Thymus (tissue), 11 donors: ENCODE data around the gene VPS26A. TPM values are rescaled to one million over a fixed set of nuclear protein-coding genes. Genes with fewer than 3 reads are reported as not detected.
A peak's percentile ranks its signal among the peaks of the same experiment; 100 is the strongest.
"Not testable (repeated sequence)": the region's sequence is repeated elsewhere in the genome, so short reads cannot be mapped to it uniquely, and the experiment has no call there.

ENCODE experiments used
- DNase-seq, 9 donors: peaks; one replicate each; pipeline ENCODE4 v3.0.0-alpha.2; 2013; ENCODE audit warnings: low spot score in 9 of 9, low read depth in 6 of 9, missing footprints in 1 of 9
- H3K27ac ChIP-seq, 2 donors: one replicate each; pipeline ENCODE4 v1.5.1; 2013; ENCODE audit warnings: control low read depth in 1 of 2, low read depth in 1 of 2, low read length in 1 of 2, mild to moderate bottlenecking in 1 of 2, moderate library complexity in 1 of 2
- H3K27me3 ChIP-seq, 2 donors: one replicate each; pipeline ENCODE4 v1.5.1; 2013; ENCODE audit warnings: low read length in 1 of 2; ENCODE audit not compliant: control insufficient read depth in 2 of 2, insufficient read depth in 1 of 2
- H3K36me3 ChIP-seq, 2 donors: one replicate each; pipeline ENCODE4 v1.5.1; 2013; ENCODE audit warnings: low read length in 1 of 2, mild to moderate bottlenecking in 1 of 2, moderate library complexity in 1 of 2; ENCODE audit not compliant: control insufficient read depth in 2 of 2, insufficient read depth in 2 of 2
- H3K4me1 ChIP-seq, 2 donors: one replicate each; pipeline ENCODE4 v1.5.1; 2013; ENCODE audit warnings: low read length in 2 of 2; ENCODE audit not compliant: control insufficient read depth in 2 of 2, insufficient read depth in 2 of 2
- H3K4me3 ChIP-seq, 2 donors: one replicate each; pipeline ENCODE4 v1.5.1; 2013; ENCODE audit warnings: low read length in 2 of 2, control low read depth in 1 of 2, mild to moderate bottlenecking in 1 of 2
- H3K9me3 ChIP-seq, 2 donors: one replicate each; pipeline ENCODE4 v1.5.1; 2013; ENCODE audit warnings: low read length in 1 of 2, mild to moderate bottlenecking in 1 of 2; ENCODE audit not compliant: control insufficient read depth in 2 of 2, insufficient read depth in 1 of 2
- WGBS: extraction: QIAGEN DNeasy Blood & Tissue Kit; methylation state at CpG from one replicate; pipeline ENCODE4 v1.1.7; 2013; 5-methylcytosine and 5-hydroxymethylcytosine counted together
- polyA plus RNA-seq: library from polyadenylated mRNA; stranded (reverse); fragments of 200-250 nt; gene quantifications from one replicate; pipeline ENCODE4 v1.2.3, GENCODE V29; 2013
- total RNA-seq: library from RNA; stranded (reverse); fragments of 120-200 nt; gene quantifications from one replicate; pipeline ENCODE4 v1.2.4, GENCODE V29; 2013
- donor health status: healthy.

The VPS26A gene
- total and polyA plus RNA-seq, 2 donors: 14.6 to 44.2 TPM

- Histone ChIP-seq H3K27ac (peak overlapping the region; percentile 95), H3K9me3 (no peaks in the 10 kb centered on the region), H3K4me1 (peaks cover 0 to 3% of the 10 kb centered on the region in 2 donors), H3K36me3 (no peaks in the 10 kb centered on the region), H3K4me3 (peak overlapping the region; percentile 90 to 97), H3K27me3 (no peaks in the 10 kb centered on the region)
- peak in 1 of 9 donors; percentile 13 for DNase-seq
- 1% methylated on average over 16 of the region's 16 CpGs for WGBS
Observed at GRCh38 chr10:69123306-69123746, 652 bp upstream of the VPS26A start.

GRCh38 chr10:69124563-69125268 lies 738 bp downstream of the VPS26A start:
- Histone ChIP-seq H3K27ac (peak overlapping the region; percentile 80 to 93), H3K9me3 (no peaks in the 10 kb centered on the region), H3K27me3 (no peaks in the 10 kb centered on the region), H3K4me1 (peaks cover 0 to 3% of the 10 kb centered on the region in 2 donors), H3K36me3 (no peaks in the 10 kb centered on the region), H3K4me3 (peak overlapping the region; percentile 90 to 97)
- DNase-seq: peak; percentile 20 to 72 (median 31)
- WGBS: 1% methylated on average over 26 of the region's 26 CpGs

GRCh38 chr10:69125554-69125953 lies 1.6 kb downstream of the VPS26A start:
- Histone ChIP-seq H3K4me3 (no peak overlapping the region), H3K4me1 (peaks cover 3% of the 10 kb centered on the region in 2 donors), H3K27me3 (no peaks in the 10 kb centered on the region), H3K27ac (no peak overlapping the region), H3K36me3 (no peaks in the 10 kb centered on the region), H3K9me3 (no peaks in the 10 kb centered on the region)
- 93% methylated on average over 1 of the region's 1 CpG for WGBS
- DNase-seq: no peak

GRCh38 chr10:69130251-69130650 lies 6.3 kb downstream of the VPS26A start:
- Histone ChIP-seq H3K9me3 (no peaks in the 10 kb centered on the region), H3K4me3 (no peak overlapping the region), H3K36me3 (peaks cover 0 to 16% of the 10 kb centered on the region in 2 donors), H3K27ac (no peak overlapping the region), H3K4me1 (peaks cover under 1 to 3% of the 10 kb centered on the region in 2 donors), H3K27me3 (no peaks in the 10 kb centered on the region)
- no peak for DNase-seq
- WGBS: 77% methylated on average over 2 of the region's 2 CpGs

GRCh38 chr10:69139961-69140360 lies 16.0 kb downstream of the VPS26A start:
- Histone ChIP-seq H3K27me3 (no peaks in the 10 kb centered on the region), H3K27ac (no peak overlapping the region), H3K36me3 (peaks cover 7 to 9% of the 10 kb centered on the region in 2 donors), H3K4me3 (no peak overlapping the region), H3K9me3 (no peaks in the 10 kb centered on the region), H3K4me1 (no peaks in the 10 kb centered on the region)
- no peak for DNase-seq
- WGBS: 100% methylated on average over 2 of the region's 2 CpGs

- no peak overlapping the region for H3K4me3 ChIP-seq
Observed at GRCh38 chr10:69141304-69141703, 17.3 kb downstream of the VPS26A start.

GRCh38 chr10:69142074-69142473 lies 18.1 kb downstream of the VPS26A start:
- H3K4me1 ChIP-seq, H3K4me3 ChIP-seq, H3K27me3 ChIP-seq, H3K27ac ChIP-seq, DNase-seq, H3K36me3 ChIP-seq, H3K9me3 ChIP-seq: not testable (repeated sequence)
- 95% methylated on average over 3 of the region's 3 CpGs for WGBS

More at GRCh38 chr10:69141304-69141703, 17.3 kb downstream of the VPS26A start:
- no peak for DNase-seq
- no peaks in the 10 kb centered on the region for H3K4me1 ChIP-seq
- no peaks in the 10 kb centered on the region for H3K27me3 ChIP-seq
- H3K9me3 ChIP-seq: no peaks in the 10 kb centered on the region
- H3K36me3 ChIP-seq: peaks cover 6 to 7% of the 10 kb centered on the region in 2 donors
- WGBS: 97% methylated on average over 1 of the region's 1 CpG
- H3K27ac ChIP-seq: no peak overlapping the region

GRCh38 chr10:69142983-69143382 lies 19.0 kb downstream of the VPS26A start:
- no peaks in the 10 kb centered on the region for H3K9me3 ChIP-seq
- no peaks in the 10 kb centered on the region for H3K4me1 ChIP-seq
- H3K4me3 ChIP-seq: no peak overlapping the region
- no peak overlapping the region for H3K27ac ChIP-seq
- no peaks in the 10 kb centered on the region for H3K27me3 ChIP-seq
- DNase-seq: no peak
- WGBS: 84% methylated on average over 3 of the region's 3 CpGs
- H3K36me3 ChIP-seq: peaks cover 3% of the 10 kb centered on the region in 2 donors

GRCh38 chr10:69145329-69145728 lies 21.4 kb downstream of the VPS26A start:
- H3K27ac ChIP-seq: no peak overlapping the region
- 95% methylated on average over 1 of the region's 1 CpG for WGBS
- H3K9me3 ChIP-seq: no peaks in the 10 kb centered on the region
- H3K27me3 ChIP-seq: no peaks in the 10 kb centered on the region
- peaks cover 0 to 3% of the 10 kb centered on the region in 2 donors for H3K36me3 ChIP-seq
- DNase-seq: no peak
- H3K4me3 ChIP-seq: no peak overlapping the region
- no peaks in the 10 kb centered on the region for H3K4me1 ChIP-seq
